K562 (cell line): ENCODE data around the gene MRRF. TPM values are rescaled to one million over a fixed set of nuclear protein-coding genes. Genes with fewer than 3 reads are reported as not detected.

Source experiments
- ATF1 ChIP-seq, 2 experiments: fragments of 450-650 bp in 1 of 2; IDR thresholded peaks; 2 replicates each; pipeline ENCODE4 v1.6.1; 2016; ENCODE audit warnings: missing compliant biosample characterization in 1 of 2, missing genetic modification characterization in 1 of 2
- ATF7 ChIP-seq: fragments of 450-650 bp; IDR thresholded peaks from 2 replicates; pipeline ENCODE4 v1.7.1; 2014; ENCODE audit warnings: mild to moderate bottlenecking, moderate library complexity
- CC2D1A ChIP-seq: fragments of 450-650 bp; IDR thresholded peaks from 2 replicates; pipeline ENCODE4 v1.6.1; 2017; ENCODE audit warnings: mild to moderate bottlenecking
- CHD2 ChIP-seq: IDR thresholded peaks from 2 replicates; pipeline ENCODE4 v1.6.1; 2011; ENCODE audit warnings: low read depth, low read length
- CSDE1 ChIP-seq, 2 experiments: fragments of 450-650 bp; IDR thresholded peaks; 2 replicates each; pipeline ENCODE4 v1.6.1; 2016; ENCODE audit warnings: mild to moderate bottlenecking in 1 of 2
- EGR1 ChIP-seq: fragments of 450-650 bp; conservative IDR thresholded peaks from 2 replicates; pipeline ENCODE4 v1.6.1; 2017; ENCODE audit warnings: mild to moderate bottlenecking
- ESRRB ChIP-seq: fragments of 250-450 bp; sonication (Bioruptor Pico); IDR thresholded peaks from 2 replicates; pipeline ENCODE4 v1.5.0; 2020; ENCODE audit warnings: mild to moderate bottlenecking, moderate library complexity, borderline replicate concordance
- EWSR1 ChIP-seq: fragments of 450-650 bp; IDR thresholded peaks from 2 replicates; pipeline ENCODE4 v1.6.1; 2018; ENCODE audit warnings: borderline replicate concordance, mild to moderate bottlenecking, low read depth, moderate library complexity; ENCODE audit not compliant: partially characterized antibody
- FIP1L1 ChIP-seq: fragments of 200-400 bp; formaldehyde crosslinking; IDR thresholded peaks from 2 replicates; pipeline ENCODE4 v1.6.1; 2018; ENCODE audit warnings: mild to moderate bottlenecking, low read depth, low read length; ENCODE audit not compliant: poor library complexity, severe bottlenecking
- GTF2E2 ChIP-seq: fragments of 200-800 bp; sonication (Bioruptor generic); IDR thresholded peaks from 2 replicates; pipeline ENCODE4 v1.6.1; 2016; ENCODE audit warnings: missing genetic modification characterization, missing compliant biosample characterization
- HDGF ChIP-seq: fragments of 450-650 bp; IDR thresholded peaks from 2 replicates; pipeline ENCODE4 v1.6.1; 2016
- HMGN3 ChIP-seq: IDR thresholded peaks from 2 replicates; pipeline ENCODE4 v1.6.1; 2011; ENCODE audit warnings: borderline replicate concordance, low read depth, mild to moderate bottlenecking, mixed read lengths, low read length; ENCODE audit not compliant: insufficient read length; ENCODE audit errors: extremely low read depth
- KDM1A ChIP-seq, 2 experiments: fragments of 450-650 bp; IDR thresholded peaks; 2 replicates each; pipeline ENCODE4 v1.6.1; 2016; ENCODE audit warnings: mild to moderate bottlenecking in 2 of 2
- KHSRP ChIP-seq: fragments of 450-650 bp; IDR thresholded peaks from 2 replicates; pipeline ENCODE4 v1.6.1; 2017
- KLF16 ChIP-seq: IDR thresholded peaks from 2 replicates; pipeline ENCODE4 v1.6.1; 2016; ENCODE audit warnings: antibody characterized with exemption
- L3MBTL2 ChIP-seq: fragments of 450-650 bp; IDR thresholded peaks from 2 replicates; pipeline ENCODE4 v1.6.1; 2016; ENCODE audit warnings: mild to moderate bottlenecking, moderate library complexity
- MEF2A ChIP-seq: IDR thresholded peaks from 2 replicates; pipeline ENCODE4 v1.6.1; 2011; ENCODE audit warnings: low read depth, mild to moderate bottlenecking, low read length, moderate library complexity; ENCODE audit not compliant: control insufficient read depth
- MXI1 ChIP-seq: IDR thresholded peaks from 2 replicates; pipeline ENCODE4 v1.6.1; 2011; ENCODE audit warnings: low read depth, mild to moderate bottlenecking, improper control_type of control experiment, low read length
- NCOA4 ChIP-seq: fragments of 450-650 bp; IDR thresholded peaks from 2 replicates; pipeline ENCODE4 v1.6.1; 2018; ENCODE audit warnings: mild to moderate bottlenecking; ENCODE audit not compliant: partially characterized antibody
- PTRF ChIP-seq: fragments of 450-650 bp; IDR thresholded peaks from 2 replicates; pipeline ENCODE4 v1.6.1; 2016; ENCODE audit warnings: mild to moderate bottlenecking, missing genetic modification characterization, missing compliant biosample characterization
- RHOXF2B ChIP-seq: fragments of 250-450 bp; sonication (Bioruptor Pico); conservative IDR thresholded peaks from 2 replicates; pipeline ENCODE4 v1.5.1; 2021
- SAP30 ChIP-seq: fragments of 200-600 bp; sonication (generic); IDR thresholded peaks from 2 replicates; pipeline ENCODE4 v1.6.1; 2012; ENCODE audit warnings: borderline replicate concordance, low read depth, mild to moderate bottlenecking, moderate library complexity, low read length, control low read depth, inconsistent platforms; ENCODE audit not compliant: insufficient read depth, poor library complexity, severe bottlenecking
- SMAD3 ChIP-seq: fragments of 450-650 bp; formaldehyde crosslinking; conservative IDR thresholded peaks from 2 replicates; pipeline ENCODE4 v1.4.0; 2020; ENCODE audit warnings: mild to moderate bottlenecking
- TFAM ChIP-seq: fragments of 250-450 bp; sonication (Bioruptor Pico); conservative IDR thresholded peaks from 2 replicates; pipeline ENCODE4 v1.5.0; 2021; ENCODE audit warnings: mild to moderate bottlenecking, moderate library complexity
- YBX1 ChIP-seq: fragments of 450-650 bp; IDR thresholded peaks from 2 replicates; pipeline ENCODE4 v1.7.1; 2016; ENCODE audit warnings: mild to moderate bottlenecking
- ZKSCAN1 ChIP-seq: fragments of 150-350 bp; IDR thresholded peaks from 2 replicates; pipeline ENCODE4 v1.6.1; 2016; ENCODE audit warnings: low read depth, low read length
- ZNF175 ChIP-seq: fragments of 200-800 bp; sonication (Bioruptor generic); IDR thresholded peaks from 2 replicates; pipeline ENCODE4 v1.6.1; 2016; ENCODE audit warnings: low read depth, mild to moderate bottlenecking, missing genetic modification characterization, missing compliant biosample characterization
- ZNF23 ChIP-seq: fragments of 250-450 bp; sonication (Bioruptor Pico); IDR thresholded peaks from 2 replicates; pipeline ENCODE4 v1.4.0; 2020; ENCODE audit warnings: mild to moderate bottlenecking
- ZNF282 ChIP-seq: sonication (generic); formaldehyde crosslinking; IDR thresholded peaks from 2 replicates; pipeline ENCODE4 v1.8.1; 2023; ENCODE audit warnings: missing genetic modification reagents
- ZNF408 ChIP-seq: fragments of 250-450 bp; sonication (Bioruptor Pico); IDR thresholded peaks from 2 replicates; pipeline ENCODE4 v1.4.0; 2020; ENCODE audit warnings: low read depth, mild to moderate bottlenecking, moderate library complexity
- polyA plus RNA-seq, 8 experiments: library from polyadenylated mRNA; depleted of rRNA in 4 of 8; stranded (reverse) in 5 of 8; unstranded in 3 of 8; fragments of >200 nt; fragmentation: Nextera tagmentation in 2 of 8; fragmentation: Illumina TruSeq in 1 of 8; extraction: Ambion mirVana in 2 of 8; extraction: Trizol in 1 of 8; gene quantifications; 2 replicates each; pipeline versions ENCODE4 v1.2.1 to v1.2.3, GENCODE V29; 2011 to 2014; ENCODE audit warnings: inconsistent platforms in 1 of 8, missing spikeins in 1 of 8
- total RNA-seq, 7 experiments: library from RNA; depleted of rRNA in 6 of 7; stranded (reverse); fragments of >200 nt in 6 of 7; fragmentation: Illumina TruSeq in 2 of 7; extraction: Trizol in 2 of 7; gene quantifications; 2 replicates each; pipeline versions ENCODE4 v1.2.1 to v1.2.3, GENCODE V29; 2011 to 2021; ENCODE audit warnings: low replicate concordance in 1 of 7
- TF ChIP-seq, protein P1 (sequence below), 2 experiments: IDR thresholded peaks in 1 of 2; conservative IDR thresholded peaks in 1 of 2; 2 replicates each; pipeline ENCODE4 v1.6.1; 2016; ENCODE audit warnings: low read depth in 2 of 2, mild to moderate bottlenecking in 1 of 2, missing compliant biosample characterization in 1 of 2, missing genetic modification characterization in 1 of 2, moderate library complexity in 1 of 2

MRRF gene
- total and polyA plus RNA-seq, 9 of the 15 experiments (the other 6 are each of a cell fraction or from before 2014, with no cell fraction given), result 55.0 to 105 (median 81.2) TPM

DNA sequence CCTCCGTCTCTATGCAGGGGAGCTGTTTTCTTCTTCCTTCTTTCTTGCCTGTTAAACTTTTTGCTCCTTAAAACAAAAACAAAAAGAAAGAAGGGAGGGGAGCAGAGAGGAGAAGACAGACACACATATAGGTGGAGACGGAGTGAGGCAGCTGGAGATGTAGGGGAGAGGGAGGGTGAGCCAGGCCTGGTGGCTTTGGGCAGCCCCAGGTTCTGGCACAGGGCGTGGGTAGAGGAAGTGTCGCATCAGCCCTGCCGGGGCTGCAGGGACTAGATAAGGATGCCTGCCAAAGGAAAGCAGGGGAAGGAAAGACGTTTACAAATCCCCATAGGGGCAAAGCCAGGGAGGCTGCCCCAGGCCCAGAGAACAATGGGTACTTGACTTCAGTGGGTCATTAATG, 67.4 kb downstream of the MRRF start (continued):
- no peak for TF ChIP-seq TFAM (CRISPR knock-in tag)
- no peak for TF ChIP-seq SAP30
- TF ChIP-seq KHSRP, result no peak
- no peak for TF ChIP-seq MXI1
- TF ChIP-seq ATF7, result 0 out of 2 replicates have a peak, but pooled peaks have one; percentile 21
- 0 out of 4 replicates have a peak, but pooled peaks of 1 of the 2 experiments have one; percentile 3 for TF ChIP-seq KDM1A (IDR thresholded peaks at IDR 0.05)
- no peak for TF ChIP-seq L3MBTL2
- TF ChIP-seq MEF2A, result no peak
- TF ChIP-seq EWSR1, result no peak
- TF ChIP-seq ZNF282, result no peak
- no peak for TF ChIP-seq ATF1 (CRISPR knock-in tag; IDR thresholded peaks at IDR 0.05)
- peak; percentile 20; the same call in 1 of the 2 replicates for TF ChIP-seq ATF1 (tag; IDR thresholded peaks at IDR 0.05)
- TF ChIP-seq CHD2, result no peak
- TF ChIP-seq ZNF175, result no peak
- TF ChIP-seq CC2D1A, result no peak
- no peak for TF ChIP-seq ZNF23
- no peak for TF ChIP-seq FIP1L1
- TF ChIP-seq NCOA4, result no peak
- TF ChIP-seq KLF16, result peak; percentile 78; the same call in 1 of the 2 replicates
- no peak for TF ChIP-seq PTRF (tag)
- TF ChIP-seq, protein P1, sequence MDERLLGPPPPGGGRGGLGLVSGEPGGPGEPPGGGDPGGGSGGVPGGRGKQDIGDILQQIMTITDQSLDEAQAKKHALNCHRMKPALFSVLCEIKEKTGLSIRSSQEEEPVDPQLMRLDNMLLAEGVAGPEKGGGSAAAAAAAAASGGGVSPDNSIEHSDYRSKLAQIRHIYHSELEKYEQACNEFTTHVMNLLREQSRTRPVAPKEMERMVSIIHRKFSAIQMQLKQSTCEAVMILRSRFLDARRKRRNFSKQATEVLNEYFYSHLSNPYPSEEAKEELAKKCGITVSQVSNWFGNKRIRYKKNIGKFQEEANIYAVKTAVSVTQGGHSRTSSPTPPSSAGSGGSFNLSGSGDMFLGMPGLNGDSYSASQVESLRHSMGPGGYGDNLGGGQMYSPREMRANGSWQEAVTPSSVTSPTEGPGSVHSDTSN (CRISPR knock-in tag; IDR thresholded peaks at IDR 0.05; ENCODE audit: low read depth), result no peak
- TF ChIP-seq, protein P1 (tag; conservative IDR thresholded peaks at IDR 0.05; ENCODE audit: low read depth), result no peak
- peak; percentile 92 for TF ChIP-seq EGR1
- TF ChIP-seq RHOXF2B (CRISPR knock-in tag), result no peak
- TF ChIP-seq ZKSCAN1, result peak; percentile 70
- no peak for TF ChIP-seq HDGF
- no peak for TF ChIP-seq ZNF408 (CRISPR knock-in tag)
- no peak for TF ChIP-seq SMAD3 (CRISPR knock-in tag)
- no peak for TF ChIP-seq ESRRB
- no peak for TF ChIP-seq CSDE1 (IDR thresholded peaks at IDR 0.05)
- TF ChIP-seq HMGN3, result peak; percentile 47
- no peak for TF ChIP-seq GTF2E2
- TF ChIP-seq YBX1, result no peak
